Parathyroid adenoma (tissue), 2 donors: Measurements from ENCODE around the gene ADGRV1.

Source experiments
- H2AFZ ChIP-seq: fragments of 300-600 bp; sonication (generic); one replicate; pipeline ENCODE4 v1.7.0; 2017; ENCODE audit warnings: antibody characterized with exemption, mild to moderate bottlenecking
- H3K27ac ChIP-seq: fragments of 300-600 bp; sonication (generic); one replicate; pipeline ENCODE4 v1.7.0; 2017
- H3K27me3 ChIP-seq: fragments of 300-600 bp; sonication (generic); one replicate; pipeline ENCODE4 v1.7.0; 2017; ENCODE audit warnings: low read length; ENCODE audit not compliant: control insufficient read depth, insufficient read depth
- H3K36me3 ChIP-seq: fragments of 300-600 bp; sonication (generic); one replicate; pipeline ENCODE4 v1.7.0; 2017; ENCODE audit warnings: low read length; ENCODE audit not compliant: control insufficient read depth, insufficient read depth
- H3K4me1 ChIP-seq: fragments of 300-600 bp; sonication (generic); one replicate; pipeline ENCODE4 v1.7.0; 2017; ENCODE audit warnings: control low read depth
- H3K4me2 ChIP-seq: fragments of 300-600 bp; sonication (generic); one replicate; pipeline ENCODE4 v1.7.0; 2017; ENCODE audit warnings: low read length
- H3K4me3 ChIP-seq: fragments of 300-600 bp; sonication (generic); one replicate; pipeline ENCODE4 v1.7.0; 2017; ENCODE audit warnings: low read depth, low read length
- H3K79me2 ChIP-seq: fragments of 300-600 bp; sonication (generic); one replicate; pipeline ENCODE4 v1.7.0; 2017; ENCODE audit warnings: control low read depth
- H3K9ac ChIP-seq: fragments of 300-600 bp; sonication (generic); one replicate; pipeline ENCODE4 v1.7.0; 2017; ENCODE audit warnings: mild to moderate bottlenecking
- H3K9me3 ChIP-seq: fragments of 300-600 bp; sonication (generic); one replicate; pipeline ENCODE4 v1.7.0; 2017; ENCODE audit warnings: low read length; ENCODE audit not compliant: control insufficient read depth
- CTCF ChIP-seq: fragments of 300-600 bp; sonication (generic); IDR thresholded peaks from one replicate; pipeline ENCODE4 v1.7.0; 2017; ENCODE audit warnings: antibody characterized with exemption, mild to moderate bottlenecking
- donor health status: primary hyperparathyroidism.

The ADGRV1 gene

GRCh38 chr5:91079037-91079436 lies 520.4 kb downstream of the ADGRV1 start:
- Histone ChIP-seq H3K4me2 (no peak overlapping the region), H3K27me3 (no peaks in the 10 kb centered on the region), H3K4me1 (no peaks in the 10 kb centered on the region), H3K36me3 (no peaks in the 10 kb centered on the region), H3K9me3 (no peaks in the 10 kb centered on the region), H3K9ac (no peak overlapping the region), H3K4me3 (no peak overlapping the region), H3K27ac (no peak overlapping the region), H3K79me2 (no peaks in the 10 kb centered on the region), H2AFZ (no peak overlapping the region)
- TF ChIP-seq CTCF: no peak

DNA sequence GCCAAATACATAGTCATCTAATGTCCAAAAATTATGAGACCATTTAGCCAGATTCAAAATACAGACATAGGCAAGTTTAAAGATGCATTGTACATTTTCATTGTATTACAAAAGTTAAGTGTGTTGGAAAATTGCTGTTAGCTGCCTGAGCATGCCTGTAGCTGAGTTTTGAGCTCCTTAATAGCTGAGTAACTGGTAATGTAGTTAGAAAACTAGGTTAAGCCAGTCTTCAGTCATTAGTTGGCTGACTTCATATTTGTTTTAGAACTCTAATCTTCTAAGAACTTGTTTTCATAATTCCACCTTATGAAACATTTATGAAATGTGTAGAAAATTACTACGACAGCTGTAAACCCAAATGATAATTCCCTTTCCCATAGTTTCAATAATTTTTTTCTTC lies 531.2 kb downstream of the ADGRV1 start:
- no peak overlapping the region for H3K27ac ChIP-seq

DNA sequence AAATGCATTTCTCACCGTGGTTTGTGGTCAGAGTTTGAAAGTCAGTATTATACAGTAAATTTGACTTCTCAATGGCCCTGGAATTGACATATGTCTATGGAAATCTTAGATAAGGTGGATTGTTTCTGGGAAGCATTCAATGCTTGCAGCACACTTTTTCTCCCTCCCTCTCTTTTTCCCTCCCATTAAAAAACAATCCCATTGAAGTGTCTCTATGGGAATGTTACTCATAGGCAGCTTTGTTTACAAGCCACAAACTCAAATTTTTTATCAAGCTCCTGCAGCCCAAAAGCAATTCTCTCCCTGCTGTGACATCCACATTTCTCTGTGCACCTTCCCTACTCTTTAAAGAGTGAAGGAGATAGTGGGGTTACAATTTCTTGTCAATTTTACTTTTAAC lies 532.4 kb downstream of the ADGRV1 start:
- Histone ChIP-seq H3K79me2 (no peaks in the 10 kb centered on the region), H3K27ac (no peak overlapping the region), H3K9ac (no peak overlapping the region), H3K4me2 (no peak overlapping the region), H2AFZ (no peak overlapping the region), H3K4me1 (no peaks in the 10 kb centered on the region), H3K4me3 (no peak overlapping the region), H3K27me3 (no peaks in the 10 kb centered on the region), H3K9me3 (no peaks in the 10 kb centered on the region), H3K36me3 (no peaks in the 10 kb centered on the region)
- TF ChIP-seq CTCF: no peak

More for the DNA sequence above, 531.2 kb downstream of the ADGRV1 start:
- Histone ChIP-seq H3K79me2 (no peaks in the 10 kb centered on the region), H3K4me2 (no peak overlapping the region), H3K9me3 (no peaks in the 10 kb centered on the region), H3K27me3 (no peaks in the 10 kb centered on the region), H3K4me1 (no peaks in the 10 kb centered on the region), H3K4me3 (no peak overlapping the region), H3K9ac (no peak overlapping the region), H3K36me3 (no peaks in the 10 kb centered on the region), H2AFZ (no peak overlapping the region)
- no peak for TF ChIP-seq CTCF

- no peak overlapping the region for H3K27ac ChIP-seq
- H3K9ac ChIP-seq: no peak overlapping the region
- H2AFZ ChIP-seq: peak overlapping the region; percentile 28
- no peaks in the 10 kb centered on the region for H3K9me3 ChIP-seq
- no peaks in the 10 kb centered on the region for H3K79me2 ChIP-seq
- no peaks in the 10 kb centered on the region for H3K27me3 ChIP-seq
- no peak for TF ChIP-seq CTCF
- H3K4me3 ChIP-seq: no peak overlapping the region
- H3K36me3 ChIP-seq: no peaks in the 10 kb centered on the region
- no peak overlapping the region for H3K4me2 ChIP-seq
- no peaks in the 10 kb centered on the region for H3K4me1 ChIP-seq
Observed at GRCh38 chr5:91091471-91092234, 533.1 kb downstream of the ADGRV1 start.
